ENCODE measurements around the gene OTUD3. TPM values are rescaled to one million over a fixed set of nuclear protein-coding genes. Genes with fewer than 3 reads are reported as not detected.
"Not testable (repeated sequence)": the region's sequence is repeated elsewhere in the genome, so short reads cannot be mapped to it uniquely, and the experiment has no call there.

OTUD3 gene
- total RNA-seq, 4 donors from 2014 or later: 4.4 to 7.6 (median 5.3) TPM

DNA sequence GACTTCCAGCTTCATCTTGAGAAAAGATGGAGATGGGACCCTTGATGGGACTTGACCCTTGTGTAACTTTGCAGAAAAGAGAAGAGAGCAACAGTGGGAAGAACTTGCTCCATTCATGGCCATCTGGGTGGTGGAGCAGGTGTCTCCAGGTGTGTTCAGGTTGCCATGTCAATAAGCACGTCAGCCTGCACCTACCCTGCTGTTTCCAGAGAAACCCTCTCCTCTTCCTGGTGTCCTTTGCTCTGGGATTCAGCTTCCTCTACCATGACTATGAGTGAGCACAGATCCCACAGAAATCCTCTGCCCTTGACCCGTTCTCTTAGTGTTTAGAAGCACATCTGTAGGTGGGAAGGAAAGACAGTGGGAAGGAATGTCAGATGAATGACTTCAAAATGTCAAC is 21.8 kb upstream of the OTUD3 start:
- TF ChIP-seq CTCF (IDR thresholded peaks at IDR 0.05): no peak
- DNase-seq (ENCODE audit: low spot score): no peak
- ATAC-seq (ENCODE audit: low FRiP score): no peak

GRCh38 chr1:19861034-19861433 is 21.2 kb upstream of the OTUD3 start:
- no peak for DNase-seq (ENCODE audit: low spot score)

GRCh38 chr1:19861842-19862530 is 20.2 kb upstream of the OTUD3 start:
- DNase-seq (ENCODE audit: low spot score): no peak
- TF ChIP-seq CTCF (IDR thresholded peaks at IDR 0.05): no peak
- no peak for ATAC-seq (ENCODE audit: low FRiP score)

More at GRCh38 chr1:19861034-19861433, 21.2 kb upstream of the OTUD3 start:
- no peak for TF ChIP-seq CTCF (IDR thresholded peaks at IDR 0.05)
- peak; percentile 28 for ATAC-seq (ENCODE audit: low FRiP score)

DNA sequence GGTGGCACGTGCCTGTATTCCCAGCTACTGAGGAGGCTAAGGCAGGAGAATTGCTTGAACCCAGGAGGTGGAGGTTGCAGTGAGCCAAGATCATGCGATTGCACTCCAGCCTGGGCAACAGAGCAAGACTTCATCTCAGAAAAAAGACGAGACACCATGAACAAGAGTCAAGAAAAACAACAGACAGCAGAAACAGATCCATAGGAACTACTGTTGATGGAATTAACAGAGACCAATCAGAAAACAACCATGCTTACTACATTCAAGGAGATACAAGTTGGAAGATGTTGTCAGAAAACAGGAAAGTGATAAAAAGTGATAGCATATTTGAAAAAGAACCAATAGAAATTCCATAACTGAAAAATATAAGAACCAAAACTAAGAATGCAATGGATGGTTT is 19.3 kb upstream of the OTUD3 start:
- ATAC-seq (ENCODE audit: low FRiP score) (no peak), DNase-seq (ENCODE audit: low spot score) (no peak)
- TF ChIP-seq CTCF (IDR thresholded peaks at IDR 0.05): no peak

GRCh38 chr1:19864570-19865160 is 17.5 kb upstream of the OTUD3 start:
- TF ChIP-seq CTCF (IDR thresholded peaks at IDR 0.05): no peak
- no peak for ATAC-seq (ENCODE audit: low FRiP score)
- DNase-seq (ENCODE audit: low spot score): no peak

DNA sequence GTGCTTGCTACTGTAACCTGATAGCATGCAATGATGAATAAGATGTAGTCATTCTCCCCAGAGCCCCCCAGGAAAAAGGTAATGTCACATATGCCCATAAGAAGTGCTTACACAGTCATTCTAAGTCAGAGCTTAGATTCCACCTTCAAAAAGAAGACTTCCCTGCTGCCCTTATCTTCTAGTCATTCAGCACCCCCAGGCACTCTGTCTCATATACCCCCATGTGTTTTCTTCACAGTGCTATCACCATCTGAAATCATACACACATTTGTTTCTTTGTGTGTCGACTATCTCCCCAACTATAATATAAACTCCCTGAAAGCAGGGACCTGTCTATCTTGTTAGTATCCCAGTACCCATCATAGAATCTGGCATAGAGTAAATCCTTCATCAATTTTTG is 16.2 kb upstream of the OTUD3 start:
- TF ChIP-seq CTCF (IDR thresholded peaks at IDR 0.05): no peak
- no peak for ATAC-seq (ENCODE audit: low FRiP score)
- no peak for DNase-seq (ENCODE audit: low spot score)

DNA sequence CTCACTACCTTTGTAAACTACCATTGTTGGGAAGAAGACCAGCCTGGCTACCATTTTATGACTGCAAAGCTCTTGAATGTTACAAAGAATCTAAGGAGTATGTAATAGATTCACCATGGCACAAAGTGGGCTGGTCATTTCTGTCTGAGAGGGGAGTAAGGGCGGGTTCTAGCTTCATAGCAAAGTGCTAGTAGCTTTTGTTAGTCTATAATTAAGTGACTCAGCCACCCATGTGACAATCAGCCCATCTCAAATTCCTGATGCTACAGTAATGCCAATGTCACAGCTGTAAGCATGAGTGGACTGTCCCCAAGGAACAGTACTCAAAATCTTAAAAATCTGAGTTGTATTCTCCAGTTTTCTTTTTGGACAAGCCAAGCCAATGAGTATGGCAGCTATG is 15.4 kb upstream of the OTUD3 start:
- ATAC-seq (ENCODE audit: low FRiP score): no peak
- no peak for DNase-seq (ENCODE audit: low spot score)
- no peak for TF ChIP-seq CTCF (IDR thresholded peaks at IDR 0.05)

GRCh38 chr1:19868575-19868974 is 13.6 kb upstream of the OTUD3 start:
- ATAC-seq (ENCODE audit: low FRiP score); DNase-seq (ENCODE audit: low spot score): not testable (repeated sequence)

DNA sequence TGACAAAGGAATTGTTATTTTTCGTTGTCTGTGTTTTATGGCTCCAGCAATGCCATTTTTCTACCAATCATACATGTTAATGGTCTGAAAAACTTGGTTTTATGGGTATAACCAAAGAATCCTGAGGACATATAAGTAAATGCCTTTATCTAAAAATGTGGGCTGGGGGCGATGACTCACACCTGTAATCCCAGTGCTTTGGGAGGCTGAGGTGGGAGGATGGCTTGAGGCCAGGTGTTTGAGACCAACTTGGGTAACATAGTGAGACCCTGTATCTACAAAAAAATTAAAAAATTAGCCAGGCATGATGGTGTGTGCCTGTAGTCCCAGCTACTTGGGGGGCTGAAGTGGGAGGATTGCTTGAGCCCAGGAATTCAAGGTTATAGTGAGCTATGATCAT is 12.7 kb upstream of the OTUD3 start:
- DNase-seq (ENCODE audit: low spot score); ATAC-seq (ENCODE audit: low FRiP score): not testable (repeated sequence)

All from omental fat pad (tissue), 4 donors.